ENCODE measurements around the gene CGNL1.

CGNL1 gene

DNA sequence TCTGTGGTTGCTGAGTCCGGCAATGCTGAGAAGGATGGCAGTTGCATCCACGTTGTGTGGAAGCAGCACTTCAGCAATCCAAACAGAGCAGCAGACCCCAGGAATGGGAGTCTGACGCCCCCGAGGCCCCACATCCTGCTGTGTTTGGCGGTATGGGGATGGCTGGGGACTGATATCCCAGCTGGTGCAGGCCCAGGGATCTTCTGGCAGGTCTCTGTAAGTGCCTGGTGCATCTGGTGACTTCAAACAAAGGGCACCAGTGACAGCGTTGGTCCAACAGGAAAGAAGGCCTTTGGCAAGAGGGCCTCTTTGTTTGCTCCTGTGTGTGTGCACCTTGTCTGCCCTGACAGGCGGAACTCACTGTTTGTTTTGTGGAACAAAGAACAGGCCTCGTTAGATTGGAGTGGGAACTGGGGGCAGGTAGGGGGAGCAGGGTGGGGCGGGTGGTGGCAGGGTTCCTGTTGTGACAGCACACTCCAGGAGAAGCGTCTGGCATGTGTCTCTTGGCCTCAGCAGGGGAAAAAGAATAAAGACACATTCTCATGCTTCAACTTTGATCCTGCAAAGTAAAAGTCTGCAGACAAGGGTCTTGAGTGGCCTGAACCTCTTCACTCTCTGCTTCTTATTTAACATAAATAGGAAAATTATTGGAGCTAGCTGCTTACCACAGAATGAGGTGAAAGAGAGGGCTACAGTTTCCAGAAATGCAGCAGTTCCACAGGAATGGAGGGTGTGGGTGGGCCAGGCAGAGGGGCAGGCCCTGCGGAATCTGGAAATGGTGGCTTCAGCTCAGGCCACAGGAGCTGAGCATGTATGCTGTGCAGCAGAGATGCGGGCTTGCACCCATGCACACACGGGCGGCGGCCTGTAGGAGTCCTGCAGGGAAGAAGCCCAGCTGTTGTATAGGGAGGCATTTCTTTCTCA is 120.9 kb downstream of the CGNL1 start:
- no peak for DNase-seq (ENCODE audit: low spot score)

DNA sequence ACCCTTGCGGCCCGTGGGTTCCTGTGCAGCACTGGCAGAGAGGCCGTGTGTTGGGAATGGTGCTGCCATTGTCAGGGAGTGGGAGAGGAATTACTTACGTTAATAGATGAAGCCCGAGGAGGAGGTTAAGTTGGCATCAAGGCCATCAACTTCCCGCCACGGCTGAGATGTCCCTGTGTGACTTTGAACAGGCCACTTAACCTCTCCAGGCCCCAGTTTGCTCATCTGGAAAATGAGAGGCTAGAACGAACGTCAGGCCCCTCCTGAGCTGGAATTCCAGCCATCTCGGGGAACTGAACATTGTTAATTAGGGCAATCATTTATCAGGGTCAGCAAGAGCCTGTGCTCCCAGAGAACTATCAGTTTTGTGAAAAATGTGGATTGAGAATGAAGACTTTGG is 124.0 kb downstream of the CGNL1 start:
- no peak for DNase-seq (ENCODE audit: low spot score)

DNA sequence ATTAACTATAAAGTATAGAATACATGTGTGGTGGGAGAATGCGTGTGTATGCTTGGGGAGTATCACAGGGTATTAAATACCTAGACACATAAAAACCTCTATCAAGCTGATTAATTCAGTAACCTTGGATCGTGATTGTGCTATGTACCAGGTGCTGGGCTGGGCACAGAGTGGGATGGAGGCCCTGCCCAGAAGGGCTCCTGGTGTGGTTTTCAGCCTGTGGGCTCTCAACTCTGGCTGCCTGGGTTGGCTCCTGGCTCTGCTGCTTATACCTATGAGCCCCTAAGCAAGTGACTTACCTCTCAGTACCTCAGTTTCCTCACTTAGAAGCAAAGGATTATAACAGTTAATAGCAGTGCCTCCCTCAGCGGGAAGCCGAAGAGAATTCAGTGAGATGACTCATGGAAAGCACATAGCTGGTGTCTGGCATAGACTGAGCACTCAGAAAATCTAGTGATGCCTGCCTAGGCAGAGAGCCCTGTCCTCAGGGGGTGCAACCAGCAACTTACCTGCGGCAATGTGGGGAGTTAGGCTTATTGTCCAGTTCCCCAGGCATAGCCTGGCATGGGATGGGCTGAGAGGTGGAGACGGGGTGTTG is 124.8 kb downstream of the CGNL1 start:
- DNase-seq (ENCODE audit: low spot score), result no peak

DNA sequence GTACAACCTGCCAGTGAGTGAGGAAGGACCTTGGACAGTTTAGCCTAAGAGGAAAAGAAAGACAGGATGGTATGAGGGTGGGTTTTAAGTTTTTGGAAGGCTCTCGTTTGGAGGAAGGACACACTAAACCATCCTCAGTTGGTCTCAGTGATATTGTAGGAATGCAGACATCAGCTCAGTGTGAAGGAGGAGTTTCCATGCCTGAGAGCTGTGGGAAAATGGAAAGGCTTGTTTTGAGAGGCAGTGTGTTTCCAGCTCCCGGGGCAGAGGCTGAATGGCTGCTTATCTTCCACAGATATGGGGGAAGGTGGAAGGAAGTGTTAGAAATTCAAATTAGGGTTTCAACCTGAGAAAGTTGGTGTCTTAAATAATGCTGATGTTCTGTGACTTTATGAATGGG is 125.8 kb downstream of the CGNL1 start:
- no peak for DNase-seq (ENCODE audit: low spot score)

DNA sequence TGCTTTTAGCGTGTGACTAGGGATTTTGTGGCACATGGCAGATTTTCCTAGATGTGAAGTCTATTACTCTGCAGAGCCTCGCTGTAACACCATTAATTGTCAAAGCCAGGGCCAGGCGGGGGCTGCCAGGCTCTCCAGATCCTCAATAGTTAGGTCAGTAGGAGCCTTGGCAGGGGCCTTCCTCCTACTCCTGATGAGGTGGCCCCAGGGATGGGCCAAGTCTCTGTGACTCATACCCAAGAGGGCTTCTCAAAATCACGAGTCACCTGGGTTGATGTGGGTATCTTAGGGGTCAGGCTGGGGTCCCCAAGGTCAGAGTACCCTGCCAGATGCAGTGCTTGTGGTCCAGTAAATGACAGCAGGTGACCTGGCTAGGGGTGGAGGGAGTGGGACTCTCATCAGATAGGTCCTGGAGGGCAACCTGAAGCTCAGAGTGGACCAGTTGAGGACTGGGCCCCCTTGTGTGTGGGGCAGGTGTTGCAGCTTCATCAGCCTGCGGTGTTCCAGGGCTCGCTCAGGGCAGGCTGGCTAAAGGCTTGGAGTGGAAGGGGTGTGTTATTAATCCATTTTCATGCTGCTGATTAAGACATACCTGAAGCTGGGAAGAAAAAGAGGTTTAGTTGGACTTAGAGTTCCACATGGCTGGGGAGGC is 126.9 kb downstream of the CGNL1 start:
- DNase-seq (ENCODE audit: low spot score), result no peak

DNA sequence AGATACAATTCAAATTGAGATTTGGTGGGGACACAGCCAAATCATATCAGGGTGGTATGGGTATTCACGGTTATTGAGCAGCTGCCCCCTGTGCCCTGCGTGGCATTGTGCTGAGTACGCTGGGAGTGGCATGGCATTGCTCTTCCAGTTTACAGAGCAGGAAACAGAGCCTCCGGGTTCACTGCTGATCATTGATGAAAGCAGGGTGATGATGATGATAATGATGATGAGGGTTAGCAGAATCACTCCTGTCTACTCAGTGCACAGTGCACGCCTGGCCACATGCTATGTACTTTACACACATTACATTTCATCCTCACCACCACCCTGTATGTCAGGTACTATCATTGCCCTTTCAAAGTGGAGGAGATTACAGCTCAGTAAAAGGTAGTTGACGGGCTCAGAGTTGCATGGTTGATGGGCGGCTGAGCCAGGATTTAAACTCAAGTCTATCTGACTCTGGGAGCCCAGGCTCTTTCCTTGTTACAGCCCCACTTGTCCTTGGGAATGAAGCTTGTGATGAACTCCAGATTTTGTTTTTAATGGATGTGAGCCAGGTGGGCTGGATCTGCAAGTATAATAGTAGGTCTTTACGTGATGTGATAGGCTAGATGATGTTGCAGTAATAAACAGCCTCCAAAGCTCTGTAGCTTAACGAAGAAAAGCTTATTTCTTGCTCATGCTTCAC is 127.8 kb downstream of the CGNL1 start:
- DNase-seq (ENCODE audit: low spot score), result no peak

DNA sequence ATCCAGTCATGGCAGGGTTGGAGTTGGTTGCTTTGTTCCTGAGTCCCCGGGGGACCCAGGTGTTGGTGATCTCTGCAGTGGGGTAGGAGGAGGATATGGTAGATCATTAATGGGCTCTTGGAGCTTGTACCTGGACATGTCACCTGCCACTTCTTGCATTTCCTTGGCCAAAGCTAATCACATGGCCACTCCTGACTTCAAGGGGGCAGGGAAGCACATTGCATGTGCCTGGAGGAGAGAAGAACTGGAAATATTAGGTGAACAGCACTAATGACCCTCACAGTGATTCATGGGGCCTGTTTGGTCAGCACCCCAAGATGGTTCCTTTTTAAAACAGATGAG is 128.3 kb downstream of the CGNL1 start:
- DNase-seq (ENCODE audit: low spot score), result no peak

DNA sequence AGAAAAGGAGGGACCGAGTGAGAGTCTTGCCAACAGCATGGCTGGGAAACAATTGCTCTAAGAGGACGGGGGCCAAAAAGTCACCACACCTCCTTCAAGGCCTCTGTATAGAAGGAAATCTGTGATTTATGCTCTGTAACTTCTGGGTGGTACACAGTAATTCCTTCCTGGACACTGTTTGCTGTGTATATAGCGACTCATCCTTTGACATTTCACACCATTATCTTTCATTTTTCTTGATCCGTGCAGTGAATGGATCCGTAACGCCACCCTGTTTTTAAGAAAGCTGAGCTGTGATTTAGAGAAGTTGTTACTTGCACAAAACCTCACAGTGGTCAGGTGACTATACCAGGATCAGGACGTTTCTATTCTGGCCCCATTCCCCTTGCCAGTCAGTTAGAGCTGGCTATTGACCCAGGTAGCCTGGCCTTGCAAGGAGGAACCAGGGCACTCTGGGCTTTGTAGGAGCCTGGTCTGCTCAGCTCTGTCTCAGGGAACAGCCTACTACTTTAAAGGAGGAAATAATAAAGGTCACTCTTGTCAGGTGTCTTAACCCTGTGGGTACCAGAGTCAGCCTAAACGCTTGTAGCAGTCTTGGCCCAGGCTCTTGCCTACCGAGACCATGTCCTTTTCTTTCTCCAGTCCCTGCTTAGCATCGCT is 128.9 kb downstream of the CGNL1 start:
- DNase-seq (ENCODE audit: low spot score), result no peak

DNA sequence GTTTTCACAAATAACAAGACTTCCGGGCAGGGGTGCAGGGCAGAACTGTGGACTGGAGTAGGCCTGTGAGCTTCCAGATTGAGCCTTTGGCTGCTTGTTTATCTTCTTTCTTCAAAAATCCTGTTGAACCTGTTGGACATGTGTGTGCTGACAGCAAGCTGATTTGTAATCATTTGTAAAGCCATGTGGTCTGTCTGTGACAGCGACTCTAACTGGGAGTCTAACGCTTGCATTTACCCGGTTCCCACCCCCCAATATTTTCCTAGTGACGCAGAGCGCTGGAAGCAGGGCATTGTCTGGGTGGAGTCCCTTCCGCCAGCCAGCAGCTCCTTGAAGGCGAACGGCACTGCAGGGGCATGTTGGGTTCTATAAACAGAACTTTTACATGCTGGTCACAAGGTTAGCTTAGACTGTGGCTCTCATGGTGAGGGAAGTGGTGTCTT is 129.7 kb downstream of the CGNL1 start:
- no peak for DNase-seq (ENCODE audit: low spot score)

DNA sequence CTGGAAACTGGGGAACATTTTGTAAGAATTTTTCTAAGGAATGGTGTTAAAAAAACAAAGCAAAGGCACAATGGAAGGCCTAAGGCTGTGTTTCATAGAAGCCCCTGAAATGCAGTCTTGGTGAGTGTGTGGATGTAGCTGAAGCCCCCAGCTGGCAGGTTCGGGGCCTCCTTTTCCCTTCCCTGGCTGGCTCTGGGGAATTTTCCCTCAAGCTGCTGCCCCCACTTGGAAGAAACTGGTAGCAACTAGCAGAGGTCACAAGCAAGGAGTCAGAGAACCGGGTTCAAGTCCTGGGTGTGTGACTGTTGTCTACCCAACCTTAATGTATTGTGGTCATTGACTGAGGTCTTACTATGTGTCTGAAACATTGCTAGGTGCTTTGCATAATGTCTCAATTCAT is 130.1 kb downstream of the CGNL1 start:
- no peak for DNase-seq (ENCODE audit: low spot score)

DNA sequence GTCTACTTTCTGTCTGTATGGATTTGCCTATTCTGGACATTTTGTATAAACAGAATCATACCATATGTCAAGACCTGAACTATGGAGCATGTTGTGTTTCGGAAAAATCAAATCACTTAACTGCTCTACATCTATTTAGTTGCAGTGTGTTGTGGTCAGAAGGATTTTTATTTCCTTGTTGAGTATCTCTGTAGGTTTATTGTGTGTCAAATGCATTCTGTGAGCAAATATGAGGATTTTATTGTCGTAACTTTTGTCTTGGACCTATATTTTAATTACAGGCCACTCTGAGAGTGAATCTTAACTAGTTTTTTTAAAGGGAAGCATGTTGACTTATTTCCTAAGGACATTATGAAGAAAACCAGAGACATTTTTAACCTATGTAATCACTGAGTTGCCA is 130.8 kb downstream of the CGNL1 start:
- no peak for DNase-seq (ENCODE audit: low spot score)

DNA sequence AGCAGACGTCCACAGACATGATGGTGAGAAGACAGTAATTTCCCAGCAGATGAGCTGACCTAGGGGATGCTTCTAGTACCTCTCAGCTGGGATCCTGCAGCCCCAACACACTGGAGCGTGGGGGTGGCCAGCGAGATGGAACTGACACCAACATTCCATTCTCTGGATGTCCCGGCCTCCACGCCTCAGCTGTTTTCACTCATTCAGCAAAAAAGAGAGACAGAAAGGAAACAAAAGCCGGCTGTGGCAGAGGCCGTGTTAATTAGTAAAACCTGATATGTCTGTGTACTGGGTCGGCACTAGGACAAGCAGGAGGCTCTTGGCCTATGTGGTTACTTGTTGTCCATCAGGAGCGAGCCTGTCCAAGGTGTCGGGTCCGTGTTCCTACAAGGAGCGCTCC is 132.8 kb downstream of the CGNL1 start:
- DNase-seq (ENCODE audit: low spot score), result no peak

DNA sequence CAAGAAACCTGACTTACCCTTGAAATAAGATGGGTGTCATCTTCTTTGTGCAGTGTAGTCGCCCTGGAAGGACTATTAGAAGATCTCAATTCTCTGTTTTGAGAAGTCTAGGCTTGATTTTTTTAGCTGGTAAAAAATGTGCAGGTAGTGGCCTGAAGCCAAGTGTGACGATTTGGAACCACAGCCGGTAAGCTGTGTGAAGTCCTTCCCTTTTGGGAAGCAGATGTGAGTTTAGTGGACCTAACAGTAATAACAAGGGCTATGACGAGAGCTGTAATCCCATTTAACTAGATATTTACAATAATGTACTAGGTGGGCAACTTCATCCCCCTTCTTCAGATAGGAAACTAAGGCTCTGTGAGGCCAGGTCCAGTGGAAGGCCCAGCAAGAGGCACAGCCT is 133.7 kb downstream of the CGNL1 start:
- DNase-seq (ENCODE audit: low spot score), result no peak

DNA sequence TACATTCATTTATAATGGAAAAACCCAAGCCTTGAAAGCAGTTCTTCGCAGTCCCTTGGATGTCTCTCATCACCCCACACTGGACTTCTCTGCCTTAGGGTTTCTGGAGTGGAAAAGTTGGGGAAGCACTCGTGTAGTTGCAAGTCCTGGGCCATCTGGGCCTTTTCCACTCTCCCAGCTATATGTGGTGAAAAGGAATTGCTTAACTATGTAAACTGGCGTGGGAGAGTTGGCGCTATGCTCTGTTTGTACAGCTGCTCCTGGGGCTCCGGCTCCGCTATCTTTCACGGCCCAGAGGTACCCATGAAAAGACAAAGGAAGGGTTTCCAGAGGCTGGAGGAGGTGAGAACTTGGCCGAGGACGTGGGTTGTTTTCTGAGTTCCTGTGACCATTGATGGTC is 134.3 kb downstream of the CGNL1 start:
- no peak for DNase-seq (ENCODE audit: low spot score)

DNA sequence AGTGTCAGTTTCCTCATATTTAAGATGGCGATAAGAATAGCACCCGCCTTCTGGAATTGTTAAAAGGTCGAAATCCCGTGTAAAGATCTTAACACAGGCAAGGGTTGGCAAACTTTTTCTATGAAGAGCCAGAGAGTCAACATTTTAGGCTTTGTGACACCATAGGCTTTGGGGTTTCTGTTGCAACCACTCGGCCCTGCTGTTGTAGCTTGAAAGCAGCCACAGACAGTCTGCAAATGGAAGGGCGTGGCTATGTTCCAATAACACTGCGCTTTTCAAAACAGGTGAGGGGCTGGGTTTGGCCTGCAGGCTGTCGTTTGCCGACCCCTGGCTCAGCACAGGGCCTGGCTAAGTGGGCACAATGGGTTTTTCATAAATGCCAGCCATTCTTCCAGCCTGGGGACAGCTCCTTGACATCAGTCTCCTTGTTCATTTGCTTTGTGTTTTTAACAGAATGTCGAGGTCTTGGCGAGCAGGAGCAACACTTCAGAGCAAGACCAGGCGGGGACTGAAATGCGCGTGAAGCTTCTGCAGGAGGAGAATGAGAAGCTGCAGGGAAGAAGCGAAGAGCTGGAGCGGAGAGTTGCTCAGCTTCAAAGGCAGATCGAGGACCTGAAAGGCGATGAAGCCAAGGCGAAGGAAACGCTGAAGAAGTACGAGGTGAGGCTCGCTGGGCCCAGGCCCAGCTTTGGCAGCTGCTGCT is 140.2 kb downstream of the CGNL1 start:
- DNase-seq (ENCODE audit: low spot score), result no peak

DNA sequence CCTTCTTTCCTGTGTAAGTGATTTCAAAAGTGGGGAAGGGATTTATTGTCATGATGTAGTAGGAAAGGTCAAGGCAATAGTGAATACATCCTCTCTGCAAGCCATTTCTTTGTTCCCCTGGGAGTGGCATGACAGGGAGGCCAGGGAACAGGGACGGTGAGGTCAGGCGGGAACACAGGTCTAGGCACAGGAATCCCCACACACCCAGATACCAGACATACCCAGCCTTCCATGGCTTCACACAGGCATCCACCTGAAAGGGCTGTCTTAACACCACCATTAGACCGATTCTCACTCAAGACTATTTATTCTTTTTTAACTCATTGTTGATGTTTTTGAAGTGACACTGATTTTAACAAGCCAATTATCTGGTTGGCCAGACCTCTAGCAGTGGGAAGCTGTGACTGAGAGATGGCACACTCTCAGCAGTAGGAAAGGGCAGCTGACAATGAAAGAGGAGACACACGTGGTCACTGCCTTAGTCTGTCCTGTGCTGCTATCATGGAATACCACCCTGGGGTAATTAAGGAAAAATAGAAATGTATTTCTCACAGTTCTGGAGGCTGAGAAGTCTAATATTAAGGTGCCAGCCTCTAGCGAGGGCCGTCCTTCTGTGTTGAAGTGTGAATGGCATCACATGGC is 140.8 kb downstream of the CGNL1 start:
- DNase-seq (ENCODE audit: low spot score), result no peak

DNA sequence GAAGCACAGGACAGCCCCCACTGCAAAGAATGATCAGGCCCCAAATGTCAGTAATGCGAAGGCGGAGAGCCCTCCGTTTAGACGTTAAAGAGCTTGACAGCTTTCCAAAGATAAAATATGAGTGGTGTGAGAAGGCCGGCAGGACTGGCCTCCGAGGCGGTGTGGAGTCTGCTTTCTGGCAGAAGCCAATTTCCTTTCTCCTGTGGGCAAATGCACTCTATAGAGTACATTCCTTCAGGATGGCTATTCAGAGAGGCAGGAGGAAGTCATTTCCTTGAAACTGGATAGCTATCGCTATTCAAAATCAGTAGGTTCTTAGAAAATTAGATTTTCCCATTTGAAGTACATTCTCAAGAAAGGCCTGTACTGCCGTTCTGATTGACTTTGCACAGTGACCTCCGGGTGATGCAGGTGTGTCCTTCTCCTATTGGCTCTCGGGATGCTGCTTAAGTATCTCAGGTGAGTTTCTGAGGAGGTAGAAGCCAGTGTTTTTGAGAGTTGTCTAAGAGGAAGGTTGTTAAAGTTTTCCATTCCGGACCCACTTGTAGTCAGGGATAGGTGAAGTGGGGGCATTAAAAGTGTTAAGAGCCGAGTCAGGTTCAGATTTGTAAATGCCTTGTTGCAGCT is 142.6 kb downstream of the CGNL1 start:
- DNase-seq (ENCODE audit: low spot score), result no peak

DNA sequence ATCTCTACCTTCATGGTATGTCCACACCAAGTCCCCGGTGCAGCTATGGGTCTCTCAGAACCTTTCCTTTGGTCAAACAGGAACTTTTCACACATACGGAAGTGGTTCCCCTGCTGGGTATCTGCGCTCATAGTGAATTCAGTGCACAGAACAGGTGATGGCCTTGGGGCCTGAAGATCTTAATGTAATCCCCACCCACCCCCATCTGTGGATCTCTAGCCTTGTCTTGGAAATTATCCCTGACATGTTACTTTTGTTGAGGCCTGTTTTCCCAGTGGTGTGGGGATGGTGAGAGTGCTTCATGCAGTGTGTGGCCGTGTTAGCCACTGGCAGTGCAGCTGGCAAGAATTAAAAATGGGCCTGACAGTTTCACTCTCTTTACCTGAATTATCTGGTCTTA is 143.5 kb downstream of the CGNL1 start:
- no peak for DNase-seq (ENCODE audit: low spot score)

DNA sequence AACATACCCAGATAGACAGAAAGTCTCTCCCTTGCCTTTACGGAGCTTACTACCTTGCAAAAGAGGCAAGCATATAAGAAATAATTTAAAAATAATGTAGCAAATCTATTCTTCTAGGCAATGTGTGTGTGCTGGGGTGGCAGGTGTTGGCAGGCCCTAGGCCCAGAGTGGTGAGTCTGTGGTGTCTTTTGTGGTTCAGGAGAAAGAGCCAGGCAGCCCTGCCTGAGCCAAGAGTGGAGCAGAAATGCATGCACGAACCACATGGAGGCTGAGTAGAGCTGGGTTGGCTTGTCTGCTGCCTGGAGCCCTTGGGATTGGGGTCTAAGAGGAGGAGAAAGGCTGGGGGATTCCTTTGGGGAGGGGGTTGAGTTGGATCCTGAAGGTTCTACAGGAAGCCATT is 145.2 kb downstream of the CGNL1 start:
- DNase-seq (ENCODE audit: low spot score), result no peak

DNA sequence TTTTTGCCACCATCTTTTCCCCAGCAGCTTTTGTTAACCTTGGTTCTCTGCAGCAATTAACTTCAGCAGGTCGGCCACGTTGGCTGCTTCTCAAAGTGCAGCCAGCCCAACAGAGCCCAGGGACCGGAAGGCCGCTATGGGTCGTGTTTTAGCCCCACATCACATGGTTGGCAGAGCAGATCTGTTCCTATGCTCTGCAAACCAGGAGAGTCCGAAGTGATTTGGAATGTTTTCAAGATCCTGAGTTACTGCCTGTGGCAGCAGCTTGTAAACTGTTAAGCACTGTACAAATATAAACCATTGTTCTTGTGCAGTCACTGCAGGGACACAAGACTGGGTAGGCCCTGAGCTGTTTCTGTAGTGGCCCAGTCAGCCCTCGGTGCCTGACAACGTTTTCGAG is 145.8 kb downstream of the CGNL1 start:
- DNase-seq (ENCODE audit: low spot score), result no peak

DNA sequence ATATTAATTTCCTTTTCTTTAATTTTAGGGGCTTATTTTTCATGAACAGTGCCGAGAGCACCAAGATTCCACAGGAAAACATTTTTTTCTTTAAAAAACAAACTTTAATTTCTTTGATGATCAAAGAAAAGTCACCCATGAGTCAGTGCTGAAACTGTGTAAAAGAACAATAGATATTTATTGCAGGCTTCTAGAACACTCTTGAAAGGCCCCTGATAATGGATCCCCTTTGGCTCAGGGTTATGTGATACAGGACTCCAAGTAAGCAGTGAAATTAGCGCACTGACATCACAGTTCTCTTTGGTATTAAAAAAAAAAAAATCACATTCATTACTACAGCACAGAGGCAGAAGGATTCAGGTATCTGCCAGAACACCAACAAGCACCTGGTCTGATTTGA is 149.3 kb downstream of the CGNL1 start:
- DNase-seq (ENCODE audit: low spot score), result no peak

All from left forelimb (tissue), 1 donor.